Spinal cord (tissue), 10 donors: Measurements from ENCODE around the gene ADIPOR2. TPM values are rescaled to one million over a fixed set of nuclear protein-coding genes. Genes with fewer than 3 reads are reported as not detected.

Experiments used
- DNase-seq, 6 donors: peaks; one replicate each; pipeline versions ENCODE4 v3.0.0 to v3.0.0-alpha.2; 2013 to 2015; ENCODE audit warnings: low spot score in 6 of 6, low read depth in 4 of 6
- H3K27ac ChIP-seq: one replicate; pipeline ENCODE4 v1.5.1; 2013; ENCODE audit warnings: low read depth, low read length, control low read depth
- H3K27me3 ChIP-seq: one replicate; pipeline ENCODE4 v1.6.1; 2013; ENCODE audit warnings: low read length; ENCODE audit not compliant: control insufficient read depth, insufficient read depth
- H3K36me3 ChIP-seq: one replicate; pipeline ENCODE4 v1.6.1; 2013; ENCODE audit warnings: low read length; ENCODE audit not compliant: control insufficient read depth, insufficient read depth
- H3K4me1 ChIP-seq: one replicate; pipeline ENCODE4 v1.6.1; 2013; ENCODE audit warnings: low read length; ENCODE audit not compliant: control insufficient read depth, insufficient read depth
- H3K4me3 ChIP-seq: one replicate; pipeline ENCODE4 v1.5.1; 2013; ENCODE audit warnings: low read depth, low read length, control low read depth
- H3K9me3 ChIP-seq: one replicate; pipeline ENCODE4 v1.6.1; 2013; ENCODE audit warnings: low read length; ENCODE audit not compliant: control insufficient read depth, insufficient read depth
- WGBS: methylation state at CpG from one replicate; pipeline ENCODE4 v1.1.5; 2013; ENCODE audit warnings: missing lambda C conversion rate; ENCODE audit not compliant: insufficient coverage; 5-methylcytosine and 5-hydroxymethylcytosine counted together
- polyA plus RNA-seq, 2 donors: library from polyadenylated mRNA; unstranded; fragments of 120-200 nt; gene quantifications; one replicate each; pipeline ENCODE4 v1.2.1, GENCODE V29; 2013; ENCODE audit not compliant: insufficient read length in 2 of 2
- total RNA-seq, 2 donors: library from RNA; depleted of rRNA in 1 of 2; stranded (reverse); fragments of 120-200 nt in 1 of 2; fragments of >200 nt in 1 of 2; gene quantifications; one replicate each; pipeline versions ENCODE4 v1.2.3 to v1.2.4, GENCODE V29; 2013 to 2014
- donor health status: healthy.

ADIPOR2 gene
- total and polyA plus RNA-seq, 4 donors: 40.7 to 49.3 (median 42.3) TPM

- no peaks in the 10 kb centered on the region for H3K9me3 ChIP-seq
- H3K27me3 ChIP-seq: peaks cover 5% of the 10 kb centered on the region
- H3K27ac ChIP-seq: no peak overlapping the region
- H3K4me3 ChIP-seq: no peak overlapping the region
- peaks cover 22% of the 10 kb centered on the region for H3K4me1 ChIP-seq
- H3K36me3 ChIP-seq: no peaks in the 10 kb centered on the region
- 79% methylated on average over 10 of the region's 11 CpGs for WGBS
- DNase-seq: no peak
These were observed 27.3 kb upstream of the ADIPOR2 start for GRCh38 chr12:1663440-1664132.

GRCh38 chr12:1665366-1665765 lies 25.5 kb upstream of the ADIPOR2 start:
- Histone ChIP-seq H3K27ac (no peak overlapping the region), H3K4me3 (no peak overlapping the region), H3K4me1 (peaks cover 13% of the 10 kb centered on the region)

DNA sequence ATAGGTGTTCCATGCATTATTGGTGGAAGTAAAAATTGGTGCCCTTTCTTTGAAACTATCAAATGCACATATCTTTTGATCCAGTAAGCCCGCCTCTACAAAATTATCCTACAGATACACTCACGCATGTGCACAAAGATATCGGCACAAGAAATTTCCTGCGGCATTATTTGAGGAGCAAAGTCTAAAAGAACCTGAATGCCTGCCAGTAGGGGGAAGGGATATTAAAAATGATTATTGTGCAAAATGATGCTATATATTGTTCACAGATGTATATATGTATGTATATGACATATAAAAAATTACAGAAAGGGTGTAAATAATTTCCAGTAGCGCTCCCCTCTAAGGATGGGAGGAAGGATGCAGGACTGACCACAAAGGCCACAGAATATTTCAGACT lies 24.7 kb upstream of the ADIPOR2 start:
- WGBS: no CpG with 5 or more reads among the region's 5 CpGs
- no peaks in the 10 kb centered on the region for H3K9me3 ChIP-seq
- no peaks in the 10 kb centered on the region for H3K36me3 ChIP-seq
- no peak overlapping the region for H3K4me3 ChIP-seq
- H3K27ac ChIP-seq: no peak overlapping the region
- DNase-seq: no peak
- H3K4me1 ChIP-seq: peaks cover 8% of the 10 kb centered on the region
- H3K27me3 ChIP-seq: peaks cover 5% of the 10 kb centered on the region

More at GRCh38 chr12:1665366-1665765, 25.5 kb upstream of the ADIPOR2 start:
- Histone ChIP-seq H3K27me3 (peaks cover 5% of the 10 kb centered on the region), H3K36me3 (no peaks in the 10 kb centered on the region), H3K9me3 (no peaks in the 10 kb centered on the region)
- no CpG with 5 or more reads among the region's 2 CpGs for WGBS
- no peak for DNase-seq

DNA sequence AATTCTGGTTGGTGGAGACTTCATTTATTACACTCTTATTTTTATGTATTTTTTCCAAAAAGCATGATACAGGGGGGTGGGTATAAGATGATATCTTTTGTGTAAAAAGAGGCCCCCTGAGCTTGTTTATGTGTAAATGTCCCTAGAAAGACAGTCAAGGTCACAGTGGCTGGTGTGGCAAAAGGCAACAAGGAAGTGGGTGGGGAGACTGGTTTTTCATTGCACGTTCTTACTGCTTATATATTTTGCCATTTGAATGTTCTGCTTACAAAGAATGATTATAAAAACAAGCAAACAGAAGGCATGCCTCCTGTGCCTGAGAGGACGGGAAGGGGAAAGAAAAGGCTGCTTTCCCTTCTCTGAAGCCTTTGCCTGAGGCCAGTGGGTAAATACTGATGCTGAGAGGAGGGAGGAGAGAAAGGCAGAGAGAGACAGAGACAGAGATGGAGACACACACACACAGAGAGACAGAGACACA lies 24.1 kb upstream of the ADIPOR2 start:
- no peaks in the 10 kb centered on the region for H3K9me3 ChIP-seq
- H3K27me3 ChIP-seq: peaks cover 5% of the 10 kb centered on the region
- peaks cover 4% of the 10 kb centered on the region for H3K4me1 ChIP-seq
- WGBS: 50% methylated on average over 1 of the region's 2 CpGs
- DNase-seq: peak in 1 of 6 donors; percentile 50
- no peak overlapping the region for H3K27ac ChIP-seq
- H3K4me3 ChIP-seq: no peak overlapping the region
- no peaks in the 10 kb centered on the region for H3K36me3 ChIP-seq

DNA sequence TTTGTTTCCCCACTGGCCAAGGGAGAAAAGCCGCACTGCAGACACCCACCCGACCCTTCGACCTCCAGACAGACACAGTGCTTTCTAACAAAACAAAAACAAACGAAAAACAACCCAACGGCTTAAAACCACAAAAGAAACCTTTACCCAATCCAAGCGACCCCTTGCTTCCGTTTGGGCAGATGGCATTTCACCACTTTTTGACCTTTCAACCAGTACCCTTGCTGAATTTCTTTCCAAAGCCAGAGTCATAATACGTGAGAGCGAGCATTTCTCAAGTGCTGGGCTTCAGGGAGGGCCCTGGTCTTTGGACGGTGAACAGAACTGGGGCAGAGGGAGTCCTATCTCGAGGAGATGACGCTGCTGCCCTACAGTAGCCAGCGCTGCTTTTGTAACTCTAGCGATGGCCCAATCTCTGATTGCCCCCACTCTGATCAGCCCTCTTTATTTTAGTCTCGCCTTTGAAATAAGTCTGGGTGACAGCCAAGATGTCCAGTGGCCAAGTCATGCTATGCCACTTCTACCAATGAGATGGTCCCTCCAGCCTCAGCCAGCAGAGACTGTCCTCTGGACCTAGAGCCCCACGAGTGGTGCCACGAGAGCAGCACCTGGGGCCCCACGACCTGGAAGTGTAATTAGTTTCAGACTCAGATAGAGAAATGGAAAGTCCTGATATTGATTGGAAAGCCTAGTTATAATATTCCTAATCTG lies 21.9 kb upstream of the ADIPOR2 start:
- Histone ChIP-seq H3K4me3 (no peak overlapping the region), H3K27ac (no peak overlapping the region), H3K4me1 (no peaks in the 10 kb centered on the region), H3K27me3 (no peaks in the 10 kb centered on the region), H3K9me3 (no peaks in the 10 kb centered on the region), H3K36me3 (no peaks in the 10 kb centered on the region)
- 44% methylated on average over 16 of the region's 18 CpGs for WGBS
- no peak for DNase-seq

DNA sequence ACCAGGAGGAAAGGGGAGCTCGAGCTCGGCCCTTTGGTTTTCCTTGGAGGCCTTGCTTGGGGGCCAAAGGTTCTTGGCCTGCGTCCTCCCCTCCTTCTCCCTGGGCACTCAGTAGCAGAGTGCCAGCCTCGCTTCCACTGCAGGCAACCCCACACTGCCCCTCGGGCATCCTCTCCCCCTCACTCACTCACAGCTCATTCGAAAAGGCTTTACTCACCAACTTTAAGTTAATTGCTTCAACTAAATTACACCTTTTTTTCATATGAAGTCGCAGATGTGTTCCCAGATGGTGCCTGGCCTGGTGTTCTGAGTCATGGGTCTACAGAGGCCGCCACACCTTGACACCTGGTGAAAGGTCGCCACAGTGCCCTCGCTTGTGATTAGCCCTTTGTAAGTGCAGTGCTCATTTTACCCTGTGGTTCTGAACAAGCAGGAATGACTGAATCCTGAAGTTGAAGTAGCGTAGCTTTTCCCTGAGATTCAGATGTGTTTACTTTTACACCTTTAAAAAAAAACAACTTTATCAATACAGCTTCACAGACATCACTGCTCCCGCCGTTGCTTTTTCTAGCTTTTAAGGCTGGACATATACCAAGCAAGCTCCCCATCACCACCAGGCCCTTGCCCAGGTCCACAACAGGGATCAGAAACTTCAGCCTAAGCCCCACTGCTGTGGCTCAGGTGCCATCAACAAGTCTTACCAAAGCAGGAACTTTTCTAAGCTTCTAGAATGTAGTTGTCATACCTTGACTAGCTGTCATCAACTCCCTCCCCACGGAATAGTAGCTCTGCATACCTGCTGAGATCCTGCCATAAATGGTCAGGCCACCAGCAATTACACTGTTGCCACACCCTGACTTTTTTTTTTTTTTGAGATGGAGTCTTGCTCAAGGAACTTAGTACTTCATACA lies 20.3 kb upstream of the ADIPOR2 start:
- H3K27me3 ChIP-seq: no peaks in the 10 kb centered on the region
- H3K4me3 ChIP-seq: no peak overlapping the region
- no peaks in the 10 kb centered on the region for H3K4me1 ChIP-seq
- DNase-seq: no peak
- H3K9me3 ChIP-seq: no peaks in the 10 kb centered on the region
- H3K27ac ChIP-seq: no peak overlapping the region
- WGBS: 73% methylated on average over 11 of the region's 14 CpGs
- H3K36me3 ChIP-seq: no peaks in the 10 kb centered on the region

- Histone ChIP-seq H3K27me3 (no peaks in the 10 kb centered on the region), H3K36me3 (no peaks in the 10 kb centered on the region), H3K4me3 (no peak overlapping the region), H3K4me1 (no peaks in the 10 kb centered on the region), H3K9me3 (no peaks in the 10 kb centered on the region), H3K27ac (no peak overlapping the region)
- DNase-seq: no peak
- WGBS: no CpG with 5 or more reads among the region's 3 CpGs
These were observed 14.8 kb upstream of the ADIPOR2 start for GRCh38 chr12:1676043-1676442.

DNA sequence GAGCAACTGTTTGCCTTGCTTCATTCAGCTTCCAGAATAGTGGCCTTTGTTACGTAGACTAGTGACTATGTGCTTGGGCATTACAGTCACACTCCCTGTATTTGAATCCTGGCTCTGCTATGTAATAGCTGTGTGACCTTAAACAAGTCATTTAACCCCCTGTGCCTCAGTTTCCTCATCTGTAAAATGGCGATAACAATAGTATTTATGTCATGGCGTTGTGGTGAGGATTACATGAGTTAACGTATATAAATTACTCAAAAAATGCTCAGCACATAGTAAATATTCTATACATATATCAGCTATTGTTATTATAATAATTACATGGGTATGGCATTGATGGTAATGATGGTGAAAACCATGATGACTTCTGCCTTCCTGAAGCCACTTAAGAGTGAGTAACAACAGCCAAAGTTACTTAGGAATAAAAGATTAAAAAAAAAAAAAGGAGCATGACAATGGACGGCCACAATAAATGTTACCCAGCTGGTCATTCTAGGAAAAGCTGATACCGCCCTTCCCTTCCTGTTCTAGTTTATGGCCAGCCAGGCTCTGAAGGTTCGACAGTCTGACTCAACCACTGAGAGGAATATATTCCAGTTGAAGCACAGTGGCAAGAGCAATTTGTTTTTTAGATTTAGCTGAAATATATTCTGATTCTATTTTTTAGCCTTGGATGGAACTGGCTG lies 9.9 kb upstream of the ADIPOR2 start:
- Histone ChIP-seq H3K4me1 (no peaks in the 10 kb centered on the region), H3K36me3 (no peaks in the 10 kb centered on the region), H3K9me3 (no peaks in the 10 kb centered on the region), H3K4me3 (no peak overlapping the region), H3K27ac (no peak overlapping the region), H3K27me3 (no peaks in the 10 kb centered on the region)
- 75% methylated on average over 2 of the region's 7 CpGs for WGBS
- no peak for DNase-seq

DNA sequence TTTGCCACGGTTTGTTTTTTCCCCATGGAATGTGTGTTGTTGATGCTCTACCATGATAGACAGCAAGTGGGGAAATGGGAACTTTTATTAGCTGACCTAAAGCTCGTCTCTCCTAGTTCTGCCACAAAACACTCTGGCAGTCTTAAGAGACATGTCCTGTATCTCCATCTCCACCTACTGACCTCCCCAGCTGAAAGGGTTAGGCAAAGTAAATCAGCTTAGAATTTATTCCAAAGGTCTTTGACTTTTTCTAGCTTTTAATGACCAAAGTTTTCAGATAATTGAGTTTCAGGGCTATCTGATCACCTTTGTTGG lies 9.4 kb upstream of the ADIPOR2 start:
- H3K4me3 ChIP-seq: no peak overlapping the region
- H3K4me1 ChIP-seq: no peaks in the 10 kb centered on the region
- H3K36me3 ChIP-seq: no peaks in the 10 kb centered on the region
- no CpG with 5 or more reads among the region's 2 CpGs for WGBS
- no peak overlapping the region for H3K27ac ChIP-seq
- no peak for DNase-seq
- no peaks in the 10 kb centered on the region for H3K9me3 ChIP-seq
- H3K27me3 ChIP-seq: no peaks in the 10 kb centered on the region
